H1 (cell line): Measurements from ENCODE around the gene C19orf73. TPM values are rescaled to one million over a fixed set of nuclear protein-coding genes. Genes with fewer than 3 reads are reported as not detected.

Source experiments
- JUN ChIP-seq: IDR thresholded peaks from 2 replicates; pipeline ENCODE4 v1.6.1; 2011; ENCODE audit warnings: low read depth, mild to moderate bottlenecking, improper control_type of control experiment, low read length
- POLR2A ChIP-seq, 2 experiments: IDR thresholded peaks; 1 replicate in 1 of 2; 2 replicates in 1 of 2; pipeline ENCODE4 v1.6.1; 2011; ENCODE audit warnings: low read depth in 2 of 2, low read length in 2 of 2, mild to moderate bottlenecking in 2 of 2; ENCODE audit errors: control extremely low read depth in 1 of 2
- POU5F1 ChIP-seq: IDR thresholded peaks from 2 replicates; pipeline ENCODE4 v1.6.1; 2011; ENCODE audit warnings: low read depth, mild to moderate bottlenecking, low read length, moderate library complexity
- RBBP5 ChIP-seq: IDR thresholded peaks from 2 replicates; pipeline ENCODE4 v1.7.1; 2012; ENCODE audit warnings: low read depth, mild to moderate bottlenecking, inconsistent platforms, low read length, moderate library complexity, borderline replicate concordance
- RXRA ChIP-seq: IDR thresholded peaks from 2 replicates; pipeline ENCODE4 v1.6.1; 2011; ENCODE audit warnings: low read depth, mild to moderate bottlenecking, low read length, moderate library complexity; ENCODE audit not compliant: insufficient read depth
- SP4 ChIP-seq: IDR thresholded peaks from 2 replicates; pipeline ENCODE4 v1.6.1; 2012; ENCODE audit warnings: low read length, inconsistent platforms
- TAF1 ChIP-seq: IDR thresholded peaks from 2 replicates; pipeline ENCODE4 v1.6.1; 2011; ENCODE audit warnings: mild to moderate bottlenecking, low read depth, low read length
- TCF12 ChIP-seq: IDR thresholded peaks from 2 replicates; pipeline ENCODE4 v1.6.1; 2011; ENCODE audit warnings: low read depth, mild to moderate bottlenecking, low read length
- polyA plus RNA-seq, 7 experiments: library from polyadenylated mRNA; depleted of rRNA in 3 of 7; stranded (reverse) in 5 of 7; unstranded in 2 of 7; fragments of >200 nt in 5 of 7; fragments of 200-250 nt in 2 of 7; gene quantifications; 1 replicate in 5 of 7; 2 replicates in 1 of 7; 4 replicates in 1 of 7; pipeline versions ENCODE4 v1.2.1 to v1.2.3, GENCODE V29; 2011 to 2013; ENCODE audit warnings: missing spikeins in 2 of 7, mixed read lengths in 2 of 7
- total RNA-seq: library from RNA; stranded (reverse); fragmentation: NEBNext Ultra II Directional; extraction: Animal tissue kit (Norgen Biotek cat#: 25700); gene quantifications from 2 replicates; pipeline ENCODE4 v1.2.1, GENCODE V29; 2021
- TF ChIP-seq, protein P1 (sequence below): fragments of 300-600 bp; sonication (generic); IDR thresholded peaks from 2 replicates; pipeline ENCODE4 v1.7.1; 2012; ENCODE audit warnings: low read length, moderate library complexity, mild to moderate bottlenecking, inconsistent platforms; ENCODE audit not compliant: insufficient replicate concordance
- TF ChIP-seq, protein P2 (sequence below), 3 experiments: IDR thresholded peaks; 1 replicate in 2 of 3; 2 replicates in 1 of 3; pipeline versions ENCODE4 v1.5.1 to v1.6.1; 2011; ENCODE audit warnings: low read length in 3 of 3, mild to moderate bottlenecking in 3 of 3, inconsistent platforms in 2 of 3, low read depth in 1 of 3, moderate library complexity in 1 of 3; ENCODE audit not compliant: insufficient read depth in 1 of 3; ENCODE audit errors: control extremely low read depth in 1 of 3

C19orf73 gene
- total and polyA plus RNA-seq, 2 of the 8 experiments (the other 6 are each of a cell fraction or from before 2014, with no cell fraction given) = 2.5 to 4.6 TPM

GRCh38 chr19:49070416-49070815, 48.5 kb downstream of the C19orf73 start (continued):
- TF ChIP-seq, protein P1, sequence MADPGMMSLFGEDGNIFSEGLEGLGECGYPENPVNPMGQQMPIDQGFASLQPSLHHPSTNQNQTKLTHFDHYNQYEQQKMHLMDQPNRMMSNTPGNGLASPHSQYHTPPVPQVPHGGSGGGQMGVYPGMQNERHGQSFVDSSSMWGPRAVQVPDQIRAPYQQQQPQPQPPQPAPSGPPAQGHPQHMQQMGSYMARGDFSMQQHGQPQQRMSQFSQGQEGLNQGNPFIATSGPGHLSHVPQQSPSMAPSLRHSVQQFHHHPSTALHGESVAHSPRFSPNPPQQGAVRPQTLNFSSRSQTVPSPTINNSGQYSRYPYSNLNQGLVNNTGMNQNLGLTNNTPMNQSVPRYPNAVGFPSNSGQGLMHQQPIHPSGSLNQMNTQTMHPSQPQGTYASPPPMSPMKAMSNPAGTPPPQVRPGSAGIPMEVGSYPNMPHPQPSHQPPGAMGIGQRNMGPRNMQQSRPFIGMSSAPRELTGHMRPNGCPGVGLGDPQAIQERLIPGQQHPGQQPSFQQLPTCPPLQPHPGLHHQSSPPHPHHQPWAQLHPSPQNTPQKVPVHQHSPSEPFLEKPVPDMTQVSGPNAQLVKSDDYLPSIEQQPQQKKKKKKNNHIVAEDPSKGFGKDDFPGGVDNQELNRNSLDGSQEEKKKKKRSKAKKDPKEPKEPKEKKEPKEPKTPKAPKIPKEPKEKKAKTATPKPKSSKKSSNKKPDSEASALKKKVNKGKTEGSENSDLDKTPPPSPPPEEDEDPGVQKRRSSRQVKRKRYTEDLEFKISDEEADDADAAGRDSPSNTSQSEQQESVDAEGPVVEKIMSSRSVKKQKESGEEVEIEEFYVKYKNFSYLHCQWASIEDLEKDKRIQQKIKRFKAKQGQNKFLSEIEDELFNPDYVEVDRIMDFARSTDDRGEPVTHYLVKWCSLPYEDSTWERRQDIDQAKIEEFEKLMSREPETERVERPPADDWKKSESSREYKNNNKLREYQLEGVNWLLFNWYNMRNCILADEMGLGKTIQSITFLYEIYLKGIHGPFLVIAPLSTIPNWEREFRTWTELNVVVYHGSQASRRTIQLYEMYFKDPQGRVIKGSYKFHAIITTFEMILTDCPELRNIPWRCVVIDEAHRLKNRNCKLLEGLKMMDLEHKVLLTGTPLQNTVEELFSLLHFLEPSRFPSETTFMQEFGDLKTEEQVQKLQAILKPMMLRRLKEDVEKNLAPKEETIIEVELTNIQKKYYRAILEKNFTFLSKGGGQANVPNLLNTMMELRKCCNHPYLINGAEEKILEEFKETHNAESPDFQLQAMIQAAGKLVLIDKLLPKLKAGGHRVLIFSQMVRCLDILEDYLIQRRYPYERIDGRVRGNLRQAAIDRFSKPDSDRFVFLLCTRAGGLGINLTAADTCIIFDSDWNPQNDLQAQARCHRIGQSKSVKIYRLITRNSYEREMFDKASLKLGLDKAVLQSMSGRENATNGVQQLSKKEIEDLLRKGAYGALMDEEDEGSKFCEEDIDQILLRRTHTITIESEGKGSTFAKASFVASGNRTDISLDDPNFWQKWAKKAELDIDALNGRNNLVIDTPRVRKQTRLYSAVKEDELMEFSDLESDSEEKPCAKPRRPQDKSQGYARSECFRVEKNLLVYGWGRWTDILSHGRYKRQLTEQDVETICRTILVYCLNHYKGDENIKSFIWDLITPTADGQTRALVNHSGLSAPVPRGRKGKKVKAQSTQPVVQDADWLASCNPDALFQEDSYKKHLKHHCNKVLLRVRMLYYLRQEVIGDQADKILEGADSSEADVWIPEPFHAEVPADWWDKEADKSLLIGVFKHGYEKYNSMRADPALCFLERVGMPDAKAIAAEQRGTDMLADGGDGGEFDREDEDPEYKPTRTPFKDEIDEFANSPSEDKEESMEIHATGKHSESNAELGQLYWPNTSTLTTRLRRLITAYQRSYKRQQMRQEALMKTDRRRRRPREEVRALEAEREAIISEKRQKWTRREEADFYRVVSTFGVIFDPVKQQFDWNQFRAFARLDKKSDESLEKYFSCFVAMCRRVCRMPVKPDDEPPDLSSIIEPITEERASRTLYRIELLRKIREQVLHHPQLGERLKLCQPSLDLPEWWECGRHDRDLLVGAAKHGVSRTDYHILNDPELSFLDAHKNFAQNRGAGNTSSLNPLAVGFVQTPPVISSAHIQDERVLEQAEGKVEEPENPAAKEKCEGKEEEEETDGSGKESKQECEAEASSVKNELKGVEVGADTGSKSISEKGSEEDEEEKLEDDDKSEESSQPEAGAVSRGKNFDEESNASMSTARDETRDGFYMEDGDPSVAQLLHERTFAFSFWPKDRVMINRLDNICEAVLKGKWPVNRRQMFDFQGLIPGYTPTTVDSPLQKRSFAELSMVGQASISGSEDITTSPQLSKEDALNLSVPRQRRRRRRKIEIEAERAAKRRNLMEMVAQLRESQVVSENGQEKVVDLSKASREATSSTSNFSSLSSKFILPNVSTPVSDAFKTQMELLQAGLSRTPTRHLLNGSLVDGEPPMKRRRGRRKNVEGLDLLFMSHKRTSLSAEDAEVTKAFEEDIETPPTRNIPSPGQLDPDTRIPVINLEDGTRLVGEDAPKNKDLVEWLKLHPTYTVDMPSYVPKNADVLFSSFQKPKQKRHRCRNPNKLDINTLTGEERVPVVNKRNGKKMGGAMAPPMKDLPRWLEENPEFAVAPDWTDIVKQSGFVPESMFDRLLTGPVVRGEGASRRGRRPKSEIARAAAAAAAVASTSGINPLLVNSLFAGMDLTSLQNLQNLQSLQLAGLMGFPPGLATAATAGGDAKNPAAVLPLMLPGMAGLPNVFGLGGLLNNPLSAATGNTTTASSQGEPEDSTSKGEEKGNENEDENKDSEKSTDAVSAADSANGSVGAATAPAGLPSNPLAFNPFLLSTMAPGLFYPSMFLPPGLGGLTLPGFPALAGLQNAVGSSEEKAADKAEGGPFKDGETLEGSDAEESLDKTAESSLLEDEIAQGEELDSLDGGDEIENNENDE = no peak
- TF ChIP-seq, protein P2, sequence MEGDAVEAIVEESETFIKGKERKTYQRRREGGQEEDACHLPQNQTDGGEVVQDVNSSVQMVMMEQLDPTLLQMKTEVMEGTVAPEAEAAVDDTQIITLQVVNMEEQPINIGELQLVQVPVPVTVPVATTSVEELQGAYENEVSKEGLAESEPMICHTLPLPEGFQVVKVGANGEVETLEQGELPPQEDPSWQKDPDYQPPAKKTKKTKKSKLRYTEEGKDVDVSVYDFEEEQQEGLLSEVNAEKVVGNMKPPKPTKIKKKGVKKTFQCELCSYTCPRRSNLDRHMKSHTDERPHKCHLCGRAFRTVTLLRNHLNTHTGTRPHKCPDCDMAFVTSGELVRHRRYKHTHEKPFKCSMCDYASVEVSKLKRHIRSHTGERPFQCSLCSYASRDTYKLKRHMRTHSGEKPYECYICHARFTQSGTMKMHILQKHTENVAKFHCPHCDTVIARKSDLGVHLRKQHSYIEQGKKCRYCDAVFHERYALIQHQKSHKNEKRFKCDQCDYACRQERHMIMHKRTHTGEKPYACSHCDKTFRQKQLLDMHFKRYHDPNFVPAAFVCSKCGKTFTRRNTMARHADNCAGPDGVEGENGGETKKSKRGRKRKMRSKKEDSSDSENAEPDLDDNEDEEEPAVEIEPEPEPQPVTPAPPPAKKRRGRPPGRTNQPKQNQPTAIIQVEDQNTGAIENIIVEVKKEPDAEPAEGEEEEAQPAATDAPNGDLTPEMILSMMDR (IDR thresholded peaks at IDR 0.05; ENCODE audit: control extremely low read depth in 1 of 3, insufficient read depth in 1 of 3, low read depth in 1 of 3, low read length in 3 of 3) = no peak
- TF ChIP-seq RBBP5 (no peak), POLR2A (IDR thresholded peaks at IDR 0.05; ENCODE audit: control extremely low read depth in 1 of 2, low read depth in 2 of 2, low read length in 2 of 2) (no peak), TAF1 (no peak), SP4 (no peak), JUN (no peak), RXRA (no peak), POU5F1 (no peak), TCF12 (no peak)
